GM21786 (cell line): ENCODE measurements around the gene BCR.

Source experiments
- ATAC-seq: cut with Tn5 transposase; IDR thresholded peaks from one replicate; pipeline ENCODE4 v1.9.1; 2021; ENCODE audit not compliant: unreplicated experiment

The BCR gene

GRCh38 chr22:23193882-23194281 lies 13.6 kb downstream of the BCR start:
- ATAC-seq, result no peak

DNA sequence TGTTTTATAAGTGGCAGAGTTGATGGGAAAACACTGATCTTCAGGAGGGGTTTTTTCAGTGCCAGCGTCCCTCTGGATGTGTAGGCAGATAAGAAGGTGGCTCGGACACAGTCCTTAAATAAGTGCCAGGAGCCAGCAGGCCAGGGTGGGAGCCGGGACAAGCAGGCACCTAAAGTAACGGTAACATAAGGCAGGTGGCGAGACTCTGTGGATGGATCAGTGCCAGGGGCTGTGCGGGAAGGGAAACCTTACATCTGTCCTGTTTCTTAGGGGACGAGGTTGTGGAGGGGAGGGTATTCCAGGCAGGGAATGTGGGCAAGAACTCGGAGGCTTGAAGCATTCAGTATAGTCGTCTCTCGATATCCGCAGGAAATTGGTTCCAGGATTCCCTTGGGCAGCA lies 15.9 kb downstream of the BCR start:
- no peak for ATAC-seq

- ATAC-seq, result no peak
These were observed 17.5 kb downstream of the BCR start for GRCh38 chr22:23197836-23198235.

DNA sequence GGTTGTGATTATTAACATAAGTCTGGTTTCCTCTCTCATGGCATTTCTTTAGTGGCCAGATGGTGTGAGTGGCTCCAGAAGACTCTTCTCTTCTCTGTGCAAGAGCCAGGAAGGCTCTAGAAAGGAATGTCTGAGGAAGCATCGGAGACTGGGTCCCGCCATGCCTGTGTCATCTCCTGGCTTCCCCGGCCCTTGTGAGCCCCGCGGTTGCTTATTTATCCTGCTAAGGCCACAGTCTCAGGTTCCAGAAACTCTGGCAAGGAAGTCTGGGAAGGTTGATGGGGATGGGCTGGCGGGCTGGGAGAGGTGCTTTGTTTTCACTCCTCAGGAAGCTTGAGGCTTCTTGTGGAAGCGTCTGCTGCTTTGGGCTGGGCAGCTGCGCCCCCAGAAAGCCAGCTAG lies 18.9 kb downstream of the BCR start:
- no peak for ATAC-seq

GRCh38 chr22:23200898-23201297 lies 20.6 kb downstream of the BCR start:
- ATAC-seq, result no peak

DNA sequence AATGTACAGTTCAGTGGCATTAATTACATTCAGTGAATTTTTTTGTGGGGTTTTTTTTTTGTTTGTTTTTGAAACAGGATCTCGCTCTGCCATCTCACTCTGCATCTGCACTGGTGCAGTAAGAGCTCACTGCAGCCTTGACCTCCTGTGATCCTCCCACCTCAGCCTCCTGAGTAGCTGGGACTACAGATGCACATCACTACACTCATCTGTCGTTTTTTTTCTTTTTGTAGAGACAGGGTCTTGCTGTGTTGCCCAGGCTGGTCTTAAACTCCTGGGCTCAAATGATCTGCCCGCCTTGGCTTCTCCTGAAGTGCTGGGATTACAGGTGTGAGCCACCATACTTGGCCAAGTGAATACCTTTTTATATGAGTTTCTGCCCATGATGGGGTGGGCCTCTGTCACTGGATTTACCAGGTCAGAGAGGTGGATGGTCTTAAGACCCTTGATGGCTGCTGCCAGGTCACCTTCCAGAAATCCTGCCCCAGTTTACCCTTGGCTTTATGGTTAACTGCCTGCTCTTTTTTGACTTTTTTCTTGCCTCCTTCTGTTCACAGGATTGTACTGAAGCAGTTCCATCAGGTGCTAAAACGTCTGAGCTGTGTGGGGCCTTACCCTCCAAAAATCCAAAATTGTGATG lies 22.6 kb downstream of the BCR start:
- no peak for ATAC-seq

GRCh38 chr22:23203452-23204124 lies 23.3 kb downstream of the BCR start:
- ATAC-seq, result no peak

DNA sequence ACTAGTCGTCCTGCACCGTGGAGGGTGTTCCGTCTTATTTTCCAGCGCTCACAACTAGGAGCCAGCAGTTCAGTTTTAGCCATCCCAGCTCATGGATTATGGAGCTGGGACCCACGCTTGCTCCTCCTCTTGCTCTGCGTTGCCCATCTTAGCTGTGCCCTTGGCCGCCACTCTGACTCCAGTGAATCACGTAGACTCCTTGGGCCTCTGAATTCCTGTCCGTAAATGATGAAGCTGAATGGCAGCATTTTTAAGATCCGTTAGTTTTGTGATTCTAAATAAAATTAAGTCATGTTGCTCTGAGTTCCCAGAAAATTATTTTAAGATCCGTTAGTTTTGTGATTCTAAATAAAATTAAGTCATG lies 23.8 kb downstream of the BCR start:
- no peak for ATAC-seq

DNA sequence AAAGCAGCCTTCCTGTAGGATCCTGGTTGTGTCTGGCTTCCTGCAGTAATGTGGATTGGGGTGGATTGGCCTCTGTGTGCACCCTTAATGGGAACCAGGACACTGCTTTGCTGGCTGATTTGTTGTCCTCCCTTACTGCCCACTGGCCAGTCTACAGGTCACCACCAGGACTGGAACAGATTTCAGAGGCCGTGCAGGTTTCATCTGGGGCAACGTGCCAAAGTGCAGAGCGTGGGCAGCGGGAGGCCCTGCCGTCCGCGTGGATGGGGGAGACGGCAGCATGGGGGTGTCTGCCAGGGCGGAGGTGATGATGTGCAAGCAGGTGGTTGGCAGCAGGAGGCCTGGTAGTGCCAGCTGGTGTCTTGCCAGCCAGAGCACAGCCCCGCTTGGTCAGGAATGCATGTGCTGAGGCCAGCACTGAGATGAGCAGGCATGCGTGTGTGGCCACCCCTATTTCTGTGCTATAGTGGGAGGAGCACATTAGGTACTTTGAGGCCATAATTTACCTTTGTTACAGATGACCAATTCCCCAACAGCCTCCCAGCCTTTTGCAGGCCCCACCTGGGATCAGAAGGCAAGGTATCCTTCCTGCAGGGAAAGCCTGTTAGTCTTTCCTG lies 24.3 kb downstream of the BCR start:
- no peak for ATAC-seq

DNA sequence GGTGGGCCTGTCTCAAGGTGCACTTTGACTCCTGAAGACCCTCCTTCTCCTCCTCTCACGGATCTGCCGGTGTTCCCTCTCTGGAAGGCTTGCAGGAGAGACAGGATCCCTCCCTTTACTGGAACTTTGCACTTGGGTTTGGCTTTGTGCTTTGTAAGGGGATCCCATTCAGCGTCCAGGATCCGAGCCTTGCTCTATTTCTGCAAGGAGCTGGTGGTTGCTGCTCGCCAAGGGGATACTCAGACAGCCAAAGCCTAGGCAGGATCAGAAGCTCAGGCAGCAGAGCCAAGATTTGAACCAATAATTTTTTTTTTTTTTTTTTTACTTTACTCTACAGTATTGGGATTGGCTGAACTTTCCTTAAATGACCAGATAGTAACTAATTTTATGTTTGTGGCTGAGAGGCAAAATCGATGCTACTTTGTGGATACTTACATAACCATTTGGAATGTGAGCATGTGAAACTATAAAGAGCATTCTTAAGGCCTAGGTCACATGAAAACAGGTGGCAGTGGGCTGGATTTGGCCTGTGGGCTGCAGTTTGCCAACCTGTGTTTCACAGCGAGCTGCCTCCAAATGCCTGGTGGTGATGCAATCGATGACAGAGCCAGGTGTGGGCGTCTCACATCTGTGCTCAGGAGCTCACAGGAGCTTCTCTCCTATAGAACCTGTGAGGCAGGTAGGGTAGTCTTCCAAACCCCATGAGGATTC lies 25.2 kb downstream of the BCR start:
- ATAC-seq, result no peak

DNA sequence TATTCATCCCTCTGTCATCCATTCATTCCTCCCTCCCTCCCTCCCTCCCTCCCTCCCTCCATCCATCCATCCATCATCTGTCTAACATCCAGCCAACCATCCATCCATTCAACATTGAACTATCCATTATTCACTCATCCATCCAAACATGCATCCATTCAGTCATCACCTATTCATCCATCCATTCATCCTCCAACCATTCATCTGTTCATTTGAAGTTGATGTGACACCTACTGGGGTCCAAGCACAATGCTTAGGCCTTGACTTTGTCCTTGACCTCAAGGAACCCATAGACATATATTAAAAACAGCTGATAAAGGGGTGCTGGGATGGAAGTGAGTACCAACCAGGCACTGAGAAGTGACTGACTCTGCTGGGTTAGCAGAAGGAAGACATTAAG lies 26.6 kb downstream of the BCR start:
- no peak for ATAC-seq

- no peak for ATAC-seq
These were observed 27.6 kb downstream of the BCR start for GRCh38 chr22:23207729-23208393.

- ATAC-seq, result no peak
These were observed 30.3 kb downstream of the BCR start for GRCh38 chr22:23210428-23211170.

DNA sequence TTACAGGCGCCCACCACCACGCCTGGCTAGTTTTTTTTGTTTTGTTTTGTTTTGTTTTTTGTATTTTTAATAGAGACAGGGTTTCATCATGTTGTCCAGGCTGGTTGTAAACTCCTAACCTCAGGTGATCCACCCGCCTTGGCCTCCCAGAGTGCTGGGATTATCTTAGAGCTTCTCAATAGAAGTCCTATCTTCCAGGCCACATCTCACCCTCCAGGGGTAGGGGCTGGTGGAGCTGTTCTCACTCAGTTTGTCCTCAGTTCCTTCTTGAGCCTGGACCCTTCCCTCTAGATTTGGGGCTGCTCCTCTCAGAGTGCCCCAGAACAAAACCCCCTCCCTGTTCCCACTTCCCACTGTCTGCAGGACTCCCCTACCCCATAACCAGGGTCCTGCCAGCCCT lies 31.3 kb downstream of the BCR start:
- no peak for ATAC-seq

GRCh38 chr22:23212061-23213021 lies 32.0 kb downstream of the BCR start:
- no peak for ATAC-seq

- ATAC-seq, result no peak
These were observed 32.8 kb downstream of the BCR start for GRCh38 chr22:23213022-23213555.

GRCh38 chr22:23213581-23214334 lies 33.4 kb downstream of the BCR start:
- no peak for ATAC-seq

DNA sequence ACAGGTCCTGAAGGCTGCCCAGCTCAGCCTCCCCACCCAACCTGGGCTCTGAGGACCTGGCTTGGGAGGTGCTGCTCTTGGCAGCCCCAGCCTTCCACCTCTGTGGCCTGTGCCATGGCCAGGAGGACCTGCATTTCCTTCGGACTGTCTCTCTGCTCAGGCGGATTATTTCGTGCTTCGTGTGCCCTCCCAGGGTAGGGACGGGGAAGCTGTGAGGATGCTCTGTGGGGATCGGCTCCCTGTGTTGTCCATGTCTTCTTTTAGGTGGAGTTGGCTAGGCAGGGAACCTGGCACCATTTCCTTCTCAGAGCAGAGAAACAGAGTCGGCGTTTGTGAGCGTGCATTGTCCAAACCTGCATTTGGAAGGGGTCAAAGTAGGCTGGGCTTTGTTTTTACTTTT lies 34.1 kb downstream of the BCR start:
- ATAC-seq, result no peak
